Measurements from ENCODE around the gene IL15RA.
"Not testable (repeated sequence)": the region's sequence is repeated elsewhere in the genome, so short reads cannot be mapped to it uniquely, and the experiment has no call there.

Gene IL15RA

GRCh38 chr10:5951721-5952407 lies 25.5 kb downstream of the IL15RA start:
- DNase-seq (ENCODE audit: low read depth, low spot score), result no peak

DNA sequence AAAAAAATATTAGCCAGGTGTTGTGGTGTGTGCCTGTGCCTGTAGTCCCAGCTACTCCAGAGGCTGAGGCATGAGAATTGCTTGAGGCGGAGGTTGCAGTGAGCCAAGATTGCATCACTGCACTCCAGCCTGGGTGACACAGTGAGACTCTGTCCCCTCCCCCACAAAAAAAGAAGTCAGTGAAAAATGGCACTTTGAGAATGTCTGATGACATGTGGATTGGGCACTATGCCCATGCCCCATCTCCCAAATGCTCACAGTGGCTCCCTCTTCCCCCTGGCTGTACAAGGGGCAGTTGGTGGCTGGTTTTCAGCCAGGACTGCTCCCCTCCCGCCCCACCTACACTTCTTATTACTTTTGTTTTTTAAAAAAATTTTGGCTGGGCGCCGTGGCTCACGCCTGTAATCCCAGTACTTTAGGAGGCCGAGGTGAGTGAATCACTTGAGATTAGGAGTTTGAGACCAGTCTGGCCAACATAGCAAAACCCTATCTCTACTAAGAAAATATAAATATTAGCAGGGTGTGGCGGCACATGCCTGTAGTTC lies 26.1 kb downstream of the IL15RA start:
- DNase-seq (ENCODE audit: low read depth, low spot score), result no peak

DNA sequence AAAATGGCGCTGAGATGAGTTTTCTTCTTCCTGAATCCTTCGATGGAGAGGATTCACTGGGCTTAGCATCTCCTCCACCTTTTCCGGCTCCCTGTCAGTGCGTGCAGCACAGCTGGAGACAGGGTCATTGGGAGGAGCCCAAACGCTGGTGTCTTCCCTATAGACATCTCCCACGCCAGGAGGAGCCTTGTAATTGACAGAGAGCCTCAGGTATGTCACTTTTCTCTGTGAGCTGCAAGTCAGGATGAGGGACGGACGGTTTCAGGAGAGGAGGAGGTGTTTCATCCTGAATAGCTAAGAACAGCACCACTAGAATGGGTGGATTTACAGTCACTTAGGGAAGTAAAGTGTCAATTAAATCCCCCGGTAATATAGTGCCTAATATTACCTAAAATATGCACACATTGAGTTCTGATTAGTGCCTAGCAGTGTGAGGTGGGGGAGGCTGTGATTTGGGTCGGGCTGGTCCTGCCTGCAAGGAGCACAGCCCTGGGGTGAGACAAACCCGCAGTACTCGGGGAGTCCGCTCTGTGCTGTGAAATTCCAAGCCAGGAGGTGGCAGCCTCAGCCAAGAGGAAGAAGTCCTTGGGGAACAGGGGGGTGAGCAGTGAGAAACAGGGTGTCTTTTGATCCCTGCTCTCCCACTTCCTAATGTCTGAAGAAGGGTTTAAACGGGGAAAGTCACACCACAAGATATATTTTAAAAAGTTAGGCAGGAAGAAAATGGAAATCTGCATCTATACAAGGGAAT lies 28.2 kb downstream of the IL15RA start:
- DNase-seq (ENCODE audit: low read depth, low spot score), result peak; percentile 65

DNA sequence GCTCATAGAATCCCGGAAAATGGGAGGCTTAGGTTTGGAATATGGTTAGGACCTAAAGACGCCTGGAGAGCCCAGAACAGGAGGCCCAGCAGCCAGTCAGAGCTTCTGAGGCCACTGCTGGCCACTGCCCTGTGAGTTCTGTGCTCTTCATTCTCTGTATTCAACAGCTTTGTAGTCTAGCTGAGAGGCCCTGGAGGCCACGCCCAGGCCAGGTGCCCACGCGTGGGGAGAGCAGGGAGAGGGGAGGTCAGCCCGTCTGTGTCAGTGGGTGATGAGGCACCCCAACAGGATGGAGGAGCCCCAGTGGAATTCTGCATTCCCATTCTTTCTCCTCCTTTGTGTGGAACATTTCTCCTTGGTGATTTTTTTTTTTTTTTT lies 29.1 kb downstream of the IL15RA start:
- DNase-seq (ENCODE audit: low read depth, low spot score), result no peak

- DNase-seq (ENCODE audit: low read depth, low spot score), result no peak
These were observed 29.7 kb downstream of the IL15RA start for GRCh38 chr10:5947471-5948207.

DNA sequence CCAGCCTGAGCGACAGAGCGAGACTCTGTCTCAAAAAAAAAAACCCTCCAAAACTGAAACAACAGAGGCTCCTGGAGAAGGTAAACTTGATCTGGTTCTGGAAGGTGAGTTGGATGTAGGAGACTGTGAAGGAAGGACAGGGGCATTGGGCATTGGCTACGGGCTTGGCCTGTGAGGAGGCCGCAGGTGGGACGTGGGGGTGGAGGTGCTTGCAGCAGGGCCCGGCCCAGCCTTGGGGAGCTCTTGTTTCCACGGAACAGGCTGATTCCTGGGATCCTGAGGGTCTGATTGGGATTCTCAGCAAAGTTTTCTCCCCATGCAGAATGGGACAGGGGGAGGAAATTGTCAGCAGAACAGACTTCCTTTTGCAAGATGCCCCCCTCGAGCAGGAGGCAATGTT lies 30.6 kb downstream of the IL15RA start:
- DNase-seq (ENCODE audit: low read depth, low spot score), result no peak

GRCh38 chr10:5946419-5946775 lies 30.9 kb downstream of the IL15RA start:
- DNase-seq (ENCODE audit: low read depth, low spot score), result not testable (repeated sequence)

- peak; percentile 45 for DNase-seq (ENCODE audit: low read depth, low spot score)
These were observed 31.6 kb downstream of the IL15RA start for GRCh38 chr10:5945561-5946418.

GRCh38 chr10:5945190-5945509 lies 32.2 kb downstream of the IL15RA start:
- no peak for DNase-seq (ENCODE audit: low read depth, low spot score)

- DNase-seq (ENCODE audit: low read depth, low spot score), result no peak
These were observed 32.8 kb downstream of the IL15RA start for GRCh38 chr10:5944389-5945189.

DNA sequence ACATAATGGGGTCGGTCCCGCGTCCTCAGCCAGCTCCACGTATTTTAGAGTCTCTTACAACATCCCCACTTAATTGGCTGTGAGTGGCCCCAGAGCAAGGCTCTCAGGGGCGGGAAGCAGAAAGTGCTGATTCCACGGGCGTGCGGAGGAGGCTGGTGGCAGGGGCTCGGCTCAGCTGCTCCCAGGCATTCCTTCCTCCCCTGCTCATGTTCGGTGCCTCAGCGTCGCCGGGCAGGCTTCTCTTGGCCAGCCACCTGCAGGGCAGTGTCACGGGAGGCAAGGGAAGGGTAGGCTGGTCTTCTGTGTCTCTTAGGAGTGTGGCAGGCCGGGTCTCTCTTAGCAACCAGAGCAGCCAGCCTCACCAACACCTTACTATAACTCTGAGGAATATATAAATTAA lies 33.8 kb downstream of the IL15RA start:
- DNase-seq (ENCODE audit: low read depth, low spot score), result peak; percentile 52

DNA sequence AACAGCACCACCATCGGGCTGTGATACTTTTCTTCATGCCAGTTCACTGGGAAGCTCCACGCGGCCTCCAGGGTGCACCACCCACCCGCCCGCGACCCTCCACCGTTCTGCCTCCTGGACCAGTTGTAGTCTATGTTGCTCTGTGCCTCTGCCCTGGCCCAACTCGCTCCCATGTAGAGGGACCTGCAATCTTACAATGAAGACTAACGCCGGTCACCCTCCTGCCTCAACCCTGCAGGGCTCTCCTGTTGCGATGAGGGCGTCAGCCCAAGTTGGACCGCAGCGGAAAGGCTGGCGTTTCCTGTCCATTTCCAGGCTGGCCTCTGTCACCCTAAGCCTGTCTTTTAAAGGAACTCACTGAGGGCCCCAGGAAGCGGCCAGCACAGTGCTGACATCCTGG lies 34.9 kb downstream of the IL15RA start:
- no peak for DNase-seq (ENCODE audit: low read depth, low spot score)

GRCh38 chr10:5942001-5942400 lies 35.3 kb downstream of the IL15RA start:
- no peak for DNase-seq (ENCODE audit: low read depth, low spot score)

- DNase-seq (ENCODE audit: low read depth, low spot score), result no peak
These were observed 35.8 kb downstream of the IL15RA start for GRCh38 chr10:5941579-5941978.

- no peak for DNase-seq (ENCODE audit: low read depth, low spot score)
These were observed 36.5 kb downstream of the IL15RA start for GRCh38 chr10:5940807-5941218.

GRCh38 chr10:5938291-5938690 lies 39.1 kb downstream of the IL15RA start:
- no peak for DNase-seq (ENCODE audit: low read depth, low spot score)

GRCh38 chr10:5937016-5937415 lies 40.3 kb downstream of the IL15RA start:
- no peak for DNase-seq (ENCODE audit: low read depth, low spot score)

GRCh38 chr10:5935628-5936027 lies 41.7 kb downstream of the IL15RA start:
- no peak for DNase-seq (ENCODE audit: low read depth, low spot score)

DNA sequence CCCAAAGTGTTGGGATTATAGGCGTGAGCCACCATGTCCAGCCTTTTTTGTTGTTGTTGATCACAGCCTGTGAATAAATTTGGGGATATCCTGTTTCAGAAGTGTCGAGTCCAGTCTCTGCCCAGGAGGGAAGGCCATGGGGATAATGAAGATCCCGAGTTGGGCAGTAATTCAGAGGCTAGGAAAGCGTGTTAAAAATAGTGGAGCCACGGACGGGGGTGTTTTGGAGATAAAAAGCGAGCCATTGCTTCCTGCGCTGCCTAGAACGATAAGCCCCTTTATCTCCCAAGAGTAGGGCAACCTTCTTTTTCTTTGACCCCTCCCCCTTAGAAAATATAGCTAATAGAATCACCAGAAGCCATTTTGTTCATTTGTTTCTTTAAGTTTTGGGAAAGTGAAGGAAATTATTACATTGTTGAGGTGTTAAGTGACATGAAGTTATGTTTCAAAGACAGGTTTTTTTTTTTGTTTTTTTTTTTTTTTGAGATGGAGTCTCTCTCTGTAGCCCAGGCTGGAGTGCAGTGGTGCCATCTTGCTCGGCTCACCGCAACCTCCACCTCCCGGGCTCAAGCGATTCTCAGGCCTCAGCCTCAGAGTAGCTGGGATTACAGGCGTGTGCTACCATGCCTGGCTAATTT lies 43.3 kb downstream of the IL15RA start:
- DNase-seq (ENCODE audit: low read depth, low spot score), result no peak

- no peak for DNase-seq (ENCODE audit: low read depth, low spot score)
These were observed 45.0 kb downstream of the IL15RA start for GRCh38 chr10:5932345-5932744.

Data from ELF-1 (cell line).